HG03159 (cell line): ENCODE results near the gene RHAG.

Experiments
- ATAC-seq: cut with Tn5 transposase; IDR thresholded peaks from one replicate; pipeline ENCODE4 v1.9.1; 2021; ENCODE audit warnings: mild to moderate bottlenecking, moderate library complexity; ENCODE audit not compliant: unreplicated experiment

The RHAG gene

DNA sequence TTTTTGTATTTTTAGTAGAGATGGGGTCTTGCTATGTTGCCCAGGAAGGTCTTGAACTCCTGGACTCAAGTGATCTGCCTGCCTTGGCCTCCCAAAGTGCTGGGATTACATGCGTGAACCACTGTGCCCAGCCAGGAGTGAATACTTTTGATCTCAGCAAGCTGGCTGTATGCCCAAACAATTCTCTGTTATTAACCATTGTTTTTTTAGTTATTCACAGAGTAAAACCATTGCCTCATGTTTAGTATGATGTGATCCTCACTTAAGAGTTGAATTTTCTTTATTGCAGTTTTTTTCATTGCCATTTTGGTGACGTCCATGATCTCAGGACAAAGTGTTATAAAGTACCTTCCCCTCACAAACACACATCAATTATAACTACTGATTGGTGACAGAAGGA lies 71.4 kb downstream of the RHAG start:
- no peak for ATAC-seq

DNA sequence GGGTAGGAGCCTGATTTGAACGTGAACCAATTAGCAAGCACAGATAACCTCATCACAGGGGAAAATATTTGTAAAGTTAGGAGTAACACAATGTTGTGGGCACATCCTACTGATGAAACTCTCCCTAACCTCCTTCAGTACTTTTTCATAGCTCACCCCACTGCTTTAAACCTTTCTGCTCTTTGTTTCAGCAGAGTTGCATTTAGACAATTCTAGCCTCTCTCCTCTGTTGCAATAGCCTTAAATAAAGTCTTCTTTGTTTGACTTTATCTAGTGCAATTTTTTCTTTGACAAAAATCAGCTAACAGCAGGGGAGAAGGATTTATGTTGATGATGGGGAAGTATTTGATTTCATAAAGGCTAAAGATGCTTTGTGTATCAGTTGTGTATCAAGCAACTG lies 72.1 kb downstream of the RHAG start:
- ATAC-seq = no peak

- ATAC-seq = no peak
Measured at GRCh38 chr6:49563006-49563886, 73.4 kb downstream of the RHAG start.

GRCh38 chr6:49558238-49558637 lies 78.4 kb downstream of the RHAG start:
- no peak for ATAC-seq

- ATAC-seq = no peak
Measured at GRCh38 chr6:49557177-49557576, 79.5 kb downstream of the RHAG start.

GRCh38 chr6:49556429-49556837 lies 80.2 kb downstream of the RHAG start:
- no peak for ATAC-seq

GRCh38 chr6:49555951-49556350 lies 80.7 kb downstream of the RHAG start:
- no peak for ATAC-seq
